ENCODE measurements around the gene ADM.

DNA sequence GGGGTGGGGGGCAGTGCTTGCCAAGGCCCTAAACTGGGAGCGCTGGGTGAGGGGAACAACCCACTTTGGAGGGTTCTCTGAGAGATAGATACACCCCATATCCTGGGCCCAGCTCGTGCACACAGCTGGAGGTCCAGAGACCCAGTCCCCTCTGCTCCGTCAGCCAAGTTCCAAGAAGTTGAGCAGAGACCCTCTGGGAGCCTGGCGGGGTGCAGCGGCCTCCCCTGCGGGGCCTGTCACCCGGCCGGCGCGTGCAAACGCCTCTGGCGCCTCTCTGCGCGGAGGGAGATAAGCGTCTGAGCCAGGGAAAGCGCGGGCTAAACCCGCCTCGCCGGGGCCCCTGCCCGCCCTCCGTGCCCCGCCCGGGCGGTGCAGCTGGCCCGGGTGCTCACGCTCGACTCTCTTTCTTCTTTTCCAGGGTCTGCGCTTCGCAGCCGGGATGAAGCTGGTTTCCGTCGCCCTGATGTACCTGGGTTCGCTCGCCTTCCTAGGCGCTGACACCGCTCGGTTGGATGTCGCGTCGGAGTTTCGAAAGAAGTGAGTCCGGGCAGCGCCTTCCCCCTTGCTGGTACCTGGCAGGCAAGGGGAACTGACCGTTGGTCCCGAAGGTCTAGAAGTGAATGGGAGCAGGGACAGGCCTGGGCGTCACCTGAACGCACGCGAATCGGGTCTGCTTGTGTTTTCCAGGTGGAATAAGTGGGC, 540 bp downstream of the ADM start:
- TF ChIP-seq FOXK2 (IDR thresholded peaks at IDR 0.05) (no peak), SP1 (IDR thresholded peaks at IDR 0.05) (no peak), BHLHE40 (IDR thresholded peaks at IDR 0.05; ENCODE audit: borderline replicate concordance) (no peak), HDGF (IDR thresholded peaks at IDR 0.05; ENCODE audit: borderline replicate concordance) (no peak), ARNT (IDR thresholded peaks at IDR 0.05) (no peak), ZNF384 (IDR thresholded peaks at IDR 0.05) (no peak), L3MBTL2 (conservative IDR thresholded peaks at IDR 0.05) (peak; percentile 62), FOXA1 (IDR thresholded peaks at IDR 0.05) (no peak), SUZ12 (IDR thresholded peaks at IDR 0.05) (no peak), NFRKB (IDR thresholded peaks at IDR 0.05) (no peak), ELF4 (IDR thresholded peaks at IDR 0.05) (no peak), FOXM1 (IDR thresholded peaks at IDR 0.05; ENCODE audit: borderline replicate concordance) (no peak), CTBP1 (IDR thresholded peaks at IDR 0.05; ENCODE audit: borderline replicate concordance) (no peak)
- TF ChIP-seq, protein P1, sequence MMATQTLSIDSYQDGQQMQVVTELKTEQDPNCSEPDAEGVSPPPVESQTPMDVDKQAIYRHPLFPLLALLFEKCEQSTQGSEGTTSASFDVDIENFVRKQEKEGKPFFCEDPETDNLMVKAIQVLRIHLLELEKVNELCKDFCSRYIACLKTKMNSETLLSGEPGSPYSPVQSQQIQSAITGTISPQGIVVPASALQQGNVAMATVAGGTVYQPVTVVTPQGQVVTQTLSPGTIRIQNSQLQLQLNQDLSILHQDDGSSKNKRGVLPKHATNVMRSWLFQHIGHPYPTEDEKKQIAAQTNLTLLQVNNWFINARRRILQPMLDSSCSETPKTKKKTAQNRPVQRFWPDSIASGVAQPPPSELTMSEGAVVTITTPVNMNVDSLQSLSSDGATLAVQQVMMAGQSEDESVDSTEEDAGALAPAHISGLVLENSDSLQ (IDR thresholded peaks at IDR 0.05), result no peak

Data from HEK293T (cell line).